CD14-positive monocyte (primary cell): Measurements from ENCODE around the gene CD151. TPM values are rescaled to one million over a fixed set of nuclear protein-coding genes. Genes with fewer than 3 reads are reported as not detected.
A peak's percentile ranks its signal among the peaks of the same experiment; 100 is the strongest.

Experiments used
- DNase-seq, 3 donors: peaks; one replicate each; pipeline ENCODE4 v3.0.0-alpha.2; 2011 to 2022
- H2AFZ ChIP-seq: 2 replicates; pipeline ENCODE4 v1.6.0; 2012; ENCODE audit warnings: mild to moderate bottlenecking, low read depth, low read length, inconsistent platforms; ENCODE audit not compliant: insufficient read depth, poor library complexity, severe bottlenecking
- H3K27ac ChIP-seq, 2 donors: 1 replicate in 1 of 2; 2 replicates in 1 of 2; pipeline ENCODE4 v1.5.1; 2012 to 2013; ENCODE audit warnings: low read length in 2 of 2, control low read depth in 1 of 2, inconsistent platforms in 1 of 2, low read depth in 1 of 2, mild to moderate bottlenecking in 1 of 2
- H3K27me3 ChIP-seq, 2 donors: one replicate each; pipeline versions ENCODE4 v1.6.0 to v1.6.1; 2011 to 2013; ENCODE audit warnings: low read length in 2 of 2; ENCODE audit not compliant: control insufficient read depth in 2 of 2, insufficient read depth in 2 of 2
- H3K36me3 ChIP-seq, 2 donors: replicated peaks in 1 of 2; 1 replicate in 1 of 2; 2 replicates in 1 of 2; pipeline versions ENCODE4 v1.5.1 to v1.6.1; 2012 to 2013; ENCODE audit warnings: low read length in 2 of 2, control low read depth in 1 of 2, inconsistent platforms in 1 of 2, mild to moderate bottlenecking in 1 of 2; ENCODE audit not compliant: insufficient read depth in 2 of 2, control insufficient read depth in 1 of 2
- H3K4me1 ChIP-seq, 2 donors: 1 replicate in 1 of 2; 2 replicates in 1 of 2; pipeline versions ENCODE4 v1.5.1 to v1.6.1; 2012 to 2013; ENCODE audit warnings: low read length in 2 of 2, control low read depth in 1 of 2, inconsistent platforms in 1 of 2, mild to moderate bottlenecking in 1 of 2, moderate library complexity in 1 of 2; ENCODE audit not compliant: insufficient read depth in 2 of 2, control insufficient read depth in 1 of 2
- H3K4me2 ChIP-seq: replicated peaks from 2 replicates; pipeline ENCODE3; 2012; ENCODE audit warnings: low read length, moderate library complexity, mild to moderate bottlenecking; ENCODE audit not compliant: poor library complexity, severe bottlenecking; ENCODE audit errors: extremely low read depth
- H3K4me3 ChIP-seq, 3 experiments: fragments of 200-600 bp in 1 of 3; sonication (generic) in 1 of 3; replicated peaks in 1 of 3; 1 replicate in 2 of 3; 2 replicates in 1 of 3; pipeline ENCODE4 v1.5.1; 2011 to 2013; ENCODE audit warnings: low read length in 3 of 3, mild to moderate bottlenecking in 3 of 3, control low read depth in 2 of 3, low read depth in 2 of 3, inconsistent platforms in 1 of 3, moderate library complexity in 1 of 3
- H3K79me2 ChIP-seq: 2 replicates; pipeline ENCODE4 v1.6.0; 2012; ENCODE audit warnings: mild to moderate bottlenecking, control low read depth, inconsistent platforms, low read length, moderate library complexity; ENCODE audit not compliant: insufficient read depth
- H3K9ac ChIP-seq: 2 replicates; pipeline ENCODE4 v1.6.0; 2017; ENCODE audit warnings: low read length, mild to moderate bottlenecking; ENCODE audit not compliant: insufficient read depth, poor library complexity, severe bottlenecking
- H3K9me3 ChIP-seq, 2 donors: replicated peaks in 1 of 2; 1 replicate in 1 of 2; 2 replicates in 1 of 2; pipeline versions ENCODE4 v1.5.1 to v1.6.1; 2012 to 2013; ENCODE audit warnings: low read length in 2 of 2, control low read depth in 1 of 2; ENCODE audit not compliant: control insufficient read depth in 1 of 2, insufficient read depth in 1 of 2
- H4K20me1 ChIP-seq: 2 replicates; pipeline ENCODE4 v1.6.0; 2012; ENCODE audit warnings: mild to moderate bottlenecking, low read length, control low read depth, moderate library complexity; ENCODE audit not compliant: insufficient read depth
- H3K27ac Mint-ChIP-seq, 7 donors: one replicate each; pipeline ENCODE4 v1.8.0; 2020; ENCODE audit warnings: mild to moderate bottlenecking in 7 of 7, mixed read lengths in 7 of 7, moderate library complexity in 6 of 7, inconsistent platforms in 2 of 7
- H3K27me3 Mint-ChIP-seq, 3 donors: one replicate each; pipeline ENCODE4 v1.8.0; 2021 to 2022; ENCODE audit warnings: low read depth in 3 of 3, mild to moderate bottlenecking in 3 of 3, mixed read lengths in 3 of 3, moderate library complexity in 3 of 3, inconsistent platforms in 1 of 3
- H3K36me3 Mint-ChIP-seq, 2 donors: one replicate each; pipeline ENCODE4 v1.8.0; 2020; ENCODE audit warnings: mixed read lengths in 2 of 2, inconsistent platforms in 1 of 2, mild to moderate bottlenecking in 1 of 2
- H3K4me1 Mint-ChIP-seq: one replicate; pipeline ENCODE4 v1.8.0; 2020; ENCODE audit warnings: mild to moderate bottlenecking, mixed read lengths
- H3K4me3 Mint-ChIP-seq, 2 donors: one replicate each; pipeline ENCODE4 v1.8.0; 2020; ENCODE audit warnings: mild to moderate bottlenecking in 2 of 2, mixed read lengths in 2 of 2, moderate library complexity in 1 of 2
- H3K9me3 Mint-ChIP-seq, 7 donors: one replicate each; pipeline ENCODE4 v1.8.0; 2020 to 2022; ENCODE audit warnings: mixed read lengths in 7 of 7, mild to moderate bottlenecking in 6 of 7, moderate library complexity in 6 of 7, inconsistent platforms in 2 of 7
- CTCF ChIP-seq: fragments of 200-600 bp; IDR thresholded peaks from one replicate; pipeline ENCODE4 v1.8.0; 2022; ENCODE audit warnings: antibody characterized with exemption, mild to moderate bottlenecking
- WGBS: methylation state at CpG from one replicate; pipeline ENCODE4 v1.1.5; 2013; ENCODE audit warnings: missing lambda C conversion rate; ENCODE audit not compliant: insufficient coverage; 5-methylcytosine and 5-hydroxymethylcytosine counted together
- intact Hi-C, 2 donors: fragments of 100-400 bp; cut with micrococcal nuclease; formaldehyde crosslinking; loops; one replicate each; pipeline versions ENCODE4 v1.15.0 to v1.15.1; 2023
- polyA plus RNA-seq, 3 donors: library from polyadenylated mRNA; depleted of rRNA in 1 of 3; unstranded in 2 of 3; stranded (reverse) in 1 of 3; fragments of 300-500 nt in 2 of 3; fragments of >200 nt in 1 of 3; fragmentation: Illumina TruSeq in 2 of 3; gene quantifications; 1 replicate in 2 of 3; 2 replicates in 1 of 3; pipeline ENCODE4 v1.2.3, GENCODE V29; 2012 to 2021

The CD151 gene
- polyA plus RNA-seq, 3 donors: 18.1 to 200 (median 57.4) TPM

GRCh38 chr11:849951-850774 is 17.4 kb downstream of the CD151 start:
- intact Hi-C loops: loop anchor here (2.0 to 5.0 kb wide), 4 partner anchors 67 to 201 kb away; partner anchors contain the start of gene AP2A2 (in 1 of the 2)
- H3K9ac ChIP-seq: no peak overlapping the region
- Mint-ChIP-seq H3K27ac (no peak overlapping the region), H3K4me3 (peak overlapping the region; percentile 12 to 75), H3K9me3 (peaks cover 0 to 3% (median 0%) of the 10 kb centered on the region in 7 donors), H3K4me1 (peaks cover 19% of the 10 kb centered on the region), H3K36me3 (peaks cover 2 to 6% of the 10 kb centered on the region in 2 donors), H3K27me3 (peaks cover 12 to 35% (median 26%) of the 10 kb centered on the region in 3 donors)
- H3K27me3 ChIP-seq: peaks cover 6 to 24% of the 10 kb centered on the region in 2 donors
- no peak for DNase-seq
- no peak for TF ChIP-seq CTCF
- peaks cover 16 to 34% of the 10 kb centered on the region in 2 donors for H3K4me1 ChIP-seq
- H2AFZ ChIP-seq: no peak overlapping the region
- 46% methylated on average over 96 of the region's 97 CpGs for WGBS
- H3K4me3 ChIP-seq: no peak overlapping the region
- peaks cover 86% of the 10 kb centered on the region for H4K20me1 ChIP-seq
- H3K9me3 ChIP-seq: no peaks in the 10 kb centered on the region
- H3K36me3 ChIP-seq: no peaks in the 10 kb centered on the region
- peak overlapping the region; percentile 78 for H3K4me2 ChIP-seq
- H3K27ac ChIP-seq: no peak overlapping the region
- no peaks in the 10 kb centered on the region for H3K79me2 ChIP-seq

DNA sequence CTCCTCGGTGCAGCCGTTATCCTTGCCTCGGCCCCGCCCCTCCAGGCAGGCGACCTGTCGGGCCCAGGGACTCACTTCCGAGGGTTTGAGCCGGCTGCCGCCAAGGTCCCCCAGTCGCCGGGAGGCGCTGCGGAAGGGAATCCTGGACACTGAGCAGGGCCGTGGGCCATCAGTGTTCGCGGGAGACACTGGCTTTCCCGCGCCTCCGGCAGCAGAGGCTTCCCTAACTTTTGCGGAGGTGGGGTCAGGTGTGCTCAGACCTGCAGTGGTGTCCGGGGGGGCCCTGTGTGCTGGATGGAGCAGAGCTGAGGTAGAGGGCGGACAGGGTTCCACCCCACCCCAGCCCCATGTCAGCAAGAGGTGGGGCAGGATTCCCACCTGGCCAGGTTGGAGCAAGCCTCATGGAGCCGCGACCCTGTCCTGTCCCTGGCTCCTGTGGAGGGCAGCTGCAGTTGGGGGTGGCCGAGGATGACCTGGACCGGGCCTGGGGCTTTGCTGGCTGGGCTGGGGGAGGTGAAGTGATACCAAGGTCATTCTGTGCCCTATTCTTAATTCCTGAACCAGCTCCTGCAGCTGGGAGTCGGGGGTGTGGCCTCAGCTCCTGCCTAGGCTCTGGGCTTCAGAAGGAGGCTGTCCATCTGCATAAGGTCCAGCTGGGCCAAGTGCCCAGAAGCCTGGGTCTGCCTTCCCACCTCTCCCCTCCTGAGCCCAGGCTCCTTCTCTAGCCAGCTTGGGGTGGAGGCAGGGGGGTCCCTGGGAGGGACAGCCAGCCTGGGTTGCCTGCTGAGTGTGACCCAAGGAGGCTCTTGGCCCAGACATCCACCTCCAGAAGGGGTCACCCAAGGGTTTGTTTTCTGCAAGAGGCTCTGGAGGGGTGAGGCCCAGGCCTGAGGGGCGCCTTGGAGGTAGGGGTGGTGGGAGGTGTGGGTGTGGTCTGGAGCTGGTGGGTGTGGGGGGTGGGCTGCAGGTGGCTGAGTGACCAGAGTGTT is 18.3 kb downstream of the CD151 start:
- Histone ChIP-seq H3K9me3 (no peaks in the 10 kb centered on the region), H2AFZ (no peak overlapping the region), H3K79me2 (no peaks in the 10 kb centered on the region), H3K4me2 (no peak overlapping the region), H3K4me3 (no peak overlapping the region), H3K27ac (no peak overlapping the region), H3K36me3 (no peaks in the 10 kb centered on the region), H4K20me1 (peaks cover 86% of the 10 kb centered on the region), H3K27me3 (peaks cover 6 to 24% of the 10 kb centered on the region in 2 donors), H3K9ac (no peak overlapping the region), H3K4me1 (peaks cover 12 to 25% of the 10 kb centered on the region in 2 donors)
- peak; percentile 9 for TF ChIP-seq CTCF
- Mint-ChIP-seq H3K4me1 (peaks cover 16% of the 10 kb centered on the region), H3K36me3 (peaks cover 2 to 6% of the 10 kb centered on the region in 2 donors), H3K27me3 (peaks cover 12 to 35% (median 23%) of the 10 kb centered on the region in 3 donors), H3K27ac (no peak overlapping the region), H3K4me3 (peak overlapping the region in 1 of 2 donors; percentile 37), H3K9me3 (peaks cover 0 to 3% (median 0%) of the 10 kb centered on the region in 7 donors)
- DNase-seq: no peak
- intact Hi-C loops: no loop called here
- WGBS: 92% methylated on average over 23 of the region's 28 CpGs
